ENCODE data around the gene GZMB.

DNA sequence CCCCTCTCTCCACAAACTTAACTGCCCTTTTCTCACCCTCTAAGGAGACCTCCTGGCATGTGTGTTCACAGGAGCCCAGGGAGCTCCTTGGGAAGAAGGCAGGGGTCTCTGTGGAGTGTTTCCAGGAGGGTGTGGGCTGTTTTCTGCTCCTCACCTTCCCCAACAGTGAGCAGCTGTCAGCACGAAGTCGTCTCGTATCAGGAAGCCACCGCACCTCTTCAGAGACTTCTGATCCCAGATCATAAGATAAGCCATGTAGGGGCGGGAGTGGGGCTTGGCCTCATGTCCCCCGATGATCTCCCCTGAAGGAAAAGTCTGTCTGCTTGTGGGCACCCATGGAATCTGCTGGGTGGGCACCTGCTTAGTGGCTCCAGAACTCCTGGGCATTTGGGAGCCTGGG is 1.2 kb downstream of the GZMB start:
- no peak for TF ChIP-seq POLR2A (IDR thresholded peaks at IDR 0.05; ENCODE audit: low read length)
- no peak for TF ChIP-seq GATA1 (IDR thresholded peaks at IDR 0.05; ENCODE audit: low read depth, low read length)
